BLaER1 treated with 17β-estradiol and CSF1 and Interleukin-3, amounts not matched to agents 10 nM and 100 nM (cell line): ENCODE measurements around the gene SRPRA.

Experiments
- H3K27ac ChIP-seq, 11 experiments: shearing (Covaris generic); formaldehyde crosslinking; 2 replicates each; pipeline ENCODE4 v1.8.1; 2022
- H3K27me3 ChIP-seq, 11 experiments: shearing (Covaris generic); formaldehyde crosslinking; 2 replicates each; pipeline ENCODE4 v1.8.1; 2022
- H3K36me3 ChIP-seq, 11 experiments: shearing (Covaris generic); formaldehyde crosslinking; 2 replicates each; pipeline ENCODE4 v1.8.1; 2022
- H3K4me1 ChIP-seq, 10 experiments: shearing (Covaris generic); formaldehyde crosslinking; 2 replicates each; pipeline ENCODE4 v1.8.1; 2022
- H3K4me2 ChIP-seq, 11 experiments: shearing (Covaris generic); formaldehyde crosslinking; 2 replicates each; pipeline ENCODE4 v1.8.1; 2022
- H3K4me3 ChIP-seq, 10 experiments: shearing (Covaris generic); formaldehyde crosslinking; 2 replicates each; pipeline ENCODE4 v1.8.1; 2022
- H3K9ac ChIP-seq, 11 experiments: shearing (Covaris generic); formaldehyde crosslinking; 2 replicates each; pipeline ENCODE4 v1.8.1; 2022
- H3K9me3 ChIP-seq, 11 experiments: shearing (Covaris generic); formaldehyde crosslinking; replicated peaks in 1 of 11; 2 replicates each; pipeline ENCODE4 v1.8.1; 2022
- H4K20me1 ChIP-seq, 11 experiments: shearing (Covaris generic); formaldehyde crosslinking; 2 replicates each; pipeline ENCODE4 v1.8.1; 2022
- Cebpa-rat ChIP-seq, 11 experiments: shearing (Covaris generic); IDR thresholded peaks; 2 replicates each; pipeline ENCODE4 v1.8.1; 2022

The SRPRA gene

GRCh38 chr11:126231725-126232459 is 36.8 kb downstream of the SRPRA start:
- no peak overlapping the region for H3K27ac ChIP-seq
- no peak overlapping the region for H3K9ac ChIP-seq
- H3K9me3 ChIP-seq, result peaks cover 0 to 4% (median 0%) of the 10 kb centered on the region in 11 experiments; a peak in 3 of 22 replicates
- TF ChIP-seq Cebpa-rat (IDR thresholded peaks at IDR 0.05), result no peak
- peaks cover 0 to 13% (median 0%) of the 10 kb centered on the region in 11 experiments; a peak in 4 of 22 replicates for H4K20me1 ChIP-seq
- peaks cover 26 to 82% (median 39%) of the 10 kb centered on the region in 11 experiments for H3K36me3 ChIP-seq
- no peaks in the 10 kb centered on the region for H3K27me3 ChIP-seq
- no peak overlapping the region for H3K4me2 ChIP-seq
- H3K4me3 ChIP-seq, result no peak overlapping the region
- H3K4me1 ChIP-seq, result peaks cover 0 to 7% (median 0%) of the 10 kb centered on the region in 10 experiments; a peak in 3 of 20 replicates

- Histone ChIP-seq H3K27me3 (no peaks in the 10 kb centered on the region), H3K4me2 (peak overlapping the region in 2 of 11 experiments; percentile 4 to 13; a peak in 1 of 22 replicates), H3K4me1 (peaks cover 0 to 7% (median 0%) of the 10 kb centered on the region in 10 experiments; a peak in 3 of 20 replicates), H3K36me3 (peaks cover 22 to 70% (median 35%) of the 10 kb centered on the region in 11 experiments), H3K9me3 (peaks cover 10 to 22% (median 17%) of the 10 kb centered on the region in 11 experiments; a peak in 20 of 22 replicates), H4K20me1 (peaks cover 0 to 23% (median 0%) of the 10 kb centered on the region in 11 experiments; a peak in 5 of 22 replicates), H3K27ac (no peak overlapping the region), H3K9ac (no peak overlapping the region), H3K4me3 (no peak overlapping the region)
- no peak for TF ChIP-seq Cebpa-rat (IDR thresholded peaks at IDR 0.05)
Measured at GRCh38 chr11:126229858-126230540, 38.7 kb downstream of the SRPRA start.

GRCh38 chr11:126226334-126227084 is 42.2 kb downstream of the SRPRA start:
- H3K27me3 ChIP-seq, result no peaks in the 10 kb centered on the region

GRCh38 chr11:126225295-126225665 is 43.4 kb downstream of the SRPRA start:
- Histone ChIP-seq H3K36me3 (peaks cover 8 to 50% (median 25%) of the 10 kb centered on the region in 11 experiments; a peak in 16 of 22 replicates), H3K4me1 (peaks cover 0 to 4% (median 0%) of the 10 kb centered on the region in 10 experiments; a peak in 3 of 20 replicates), H3K9me3 (peaks cover 13 to 33% (median 25%) of the 10 kb centered on the region in 11 experiments; a peak in 21 of 22 replicates), H3K9ac (no peak overlapping the region), H4K20me1 (peaks cover 0 to 61% (median 11%) of the 10 kb centered on the region in 11 experiments; a peak in 12 of 22 replicates), H3K4me3 (no peak overlapping the region), H3K27me3 (no peaks in the 10 kb centered on the region), H3K4me2 (no peak overlapping the region), H3K27ac (no peak overlapping the region)
- no peak for TF ChIP-seq Cebpa-rat (IDR thresholded peaks at IDR 0.05)

More at GRCh38 chr11:126226334-126227084, 42.2 kb downstream of the SRPRA start:
- Histone ChIP-seq H3K4me1 (peaks cover 0 to 4% (median 0%) of the 10 kb centered on the region in 10 experiments; a peak in 1 of 20 replicates), H3K4me3 (no peak overlapping the region), H3K9ac (no peak overlapping the region), H3K4me2 (no peak overlapping the region), H4K20me1 (peaks cover 0 to 48% (median 4%) of the 10 kb centered on the region in 11 experiments; a peak in 8 of 22 replicates), H3K27ac (no peak overlapping the region), H3K36me3 (peaks cover 16 to 56% (median 33%) of the 10 kb centered on the region in 11 experiments; a peak in 18 of 22 replicates), H3K9me3 (peaks cover 13 to 33% (median 25%) of the 10 kb centered on the region in 11 experiments; a peak in 21 of 22 replicates)
- TF ChIP-seq Cebpa-rat (IDR thresholded peaks at IDR 0.05), result no peak

GRCh38 chr11:126224647-126225294 is 43.9 kb downstream of the SRPRA start:
- Histone ChIP-seq H3K4me3 (no peak overlapping the region), H3K9me3 (peaks cover 13 to 33% (median 25%) of the 10 kb centered on the region in 11 experiments; a peak in 21 of 22 replicates), H3K27ac (no peak overlapping the region), H3K36me3 (peaks cover 7 to 45% (median 20%) of the 10 kb centered on the region in 11 experiments; a peak in 16 of 22 replicates), H3K4me2 (no peak overlapping the region), H3K4me1 (peaks cover 0 to 6% (median 0%) of the 10 kb centered on the region in 10 experiments; a peak in 6 of 20 replicates), H3K27me3 (no peaks in the 10 kb centered on the region), H3K9ac (no peak overlapping the region), H4K20me1 (peaks cover 0 to 66% (median 17%) of the 10 kb centered on the region in 11 experiments; a peak in 13 of 22 replicates)
- TF ChIP-seq Cebpa-rat (IDR thresholded peaks at IDR 0.05), result no peak

GRCh38 chr11:126219547-126219946 is 49.1 kb downstream of the SRPRA start:
- H3K4me1 ChIP-seq, result peaks cover 9 to 49% (median 16%) of the 10 kb centered on the region in 10 experiments; a peak in 19 of 20 replicates
- peaks cover 8 to 91% (median 46%) of the 10 kb centered on the region in 11 experiments; a peak in 20 of 22 replicates for H4K20me1 ChIP-seq

GRCh38 chr11:126217491-126217890 is 51.2 kb downstream of the SRPRA start:
- no peak for TF ChIP-seq Cebpa-rat (IDR thresholded peaks at IDR 0.05)
- Histone ChIP-seq H3K36me3 (peaks cover 0 to 15% (median 7%) of the 10 kb centered on the region in 11 experiments; a peak in 9 of 22 replicates), H3K4me3 (no peak overlapping the region), H3K27me3 (no peaks in the 10 kb centered on the region), H4K20me1 (peaks cover 8 to 89% (median 51%) of the 10 kb centered on the region in 11 experiments; a peak in 20 of 22 replicates), H3K27ac (no peak overlapping the region), H3K9ac (no peak overlapping the region; a peak in 1 of 22 replicates), H3K4me2 (peak overlapping the region; percentile 18 to 59 (median 30); a peak in 18 of 22 replicates), H3K4me1 (peaks cover 19 to 68% (median 28%) of the 10 kb centered on the region in 10 experiments), H3K9me3 (no peaks in the 10 kb centered on the region)

More at GRCh38 chr11:126219547-126219946, 49.1 kb downstream of the SRPRA start:
- Histone ChIP-seq H3K9me3 (peaks cover 0 to 8% (median 2%) of the 10 kb centered on the region in 11 experiments; a peak in 10 of 22 replicates), H3K4me3 (no peak overlapping the region), H3K36me3 (peaks cover 0 to 17% (median 7%) of the 10 kb centered on the region in 11 experiments; a peak in 10 of 22 replicates), H3K27ac (no peak overlapping the region), H3K9ac (no peak overlapping the region), H3K27me3 (no peaks in the 10 kb centered on the region), H3K4me2 (peak overlapping the region in 2 of 11 experiments; percentile 30 to 50; a peak in 2 of 22 replicates)
- TF ChIP-seq Cebpa-rat (IDR thresholded peaks at IDR 0.05), result no peak
